GM12801 (cell line): Measurements from ENCODE around the gene ALDH16A1.

Source experiments
- CTCF ChIP-seq: IDR thresholded peaks from one replicate; pipeline ENCODE4 v1.5.1; 2011; ENCODE audit warnings: control low read depth; ENCODE audit not compliant: insufficient read length; ENCODE audit errors: extremely low read depth

Gene ALDH16A1

GRCh38 chr19:49474542-49474924 is 21.5 kb downstream of the ALDH16A1 start:
- TF ChIP-seq CTCF, result no peak

- no peak for TF ChIP-seq CTCF
Observed at GRCh38 chr19:49475191-49475917, 22.3 kb downstream of the ALDH16A1 start.

GRCh38 chr19:49475995-49476880 is 23.2 kb downstream of the ALDH16A1 start:
- TF ChIP-seq CTCF, result no peak

- TF ChIP-seq CTCF, result no peak
Observed at GRCh38 chr19:49479975-49480628, 27.1 kb downstream of the ALDH16A1 start.

GRCh38 chr19:49481020-49481683 is 28.1 kb downstream of the ALDH16A1 start:
- no peak for TF ChIP-seq CTCF

GRCh38 chr19:49486232-49486631 is 33.2 kb downstream of the ALDH16A1 start:
- no peak for TF ChIP-seq CTCF
